ENCODE data around the gene POLR3K. TPM values are rescaled to one million over a fixed set of nuclear protein-coding genes. Genes with fewer than 3 reads are reported as not detected.

POLR3K gene
- total RNA-seq, 1 donor from 2014 or later: 12.2 TPM

GRCh38 chr16:63998-64913, 10.8 kb upstream of the POLR3K start:
- Histone ChIP-seq H3K27ac (ENCODE audit: low read depth, low read length) (no peak overlapping the region), H2AFZ (ENCODE audit: low read depth, low read length) (no peak overlapping the region), H3K79me2 (ENCODE audit: insufficient read depth, low read length) (peaks cover 35% of the 10 kb centered on the region), H3K9me3 (ENCODE audit: insufficient read depth, low read depth, low read length) (no peaks in the 10 kb centered on the region), H4K20me1 (ENCODE audit: insufficient read depth, low read length) (peaks cover 76% of the 10 kb centered on the region), H3K4me1 (ENCODE audit: insufficient read depth, low read length) (peaks cover 11% of the 10 kb centered on the region), H3K36me3 (ENCODE audit: insufficient read depth, low read length) (peaks cover 16% of the 10 kb centered on the region), H3K4me3 (ENCODE audit: insufficient read depth, low read depth, low read length) (no peak overlapping the region), H3K9ac (ENCODE audit: low read length) (no peak overlapping the region), H3K27me3 (ENCODE audit: insufficient read depth, low read length) (no peaks in the 10 kb centered on the region), H3K4me2 (ENCODE audit: low read length) (no peak overlapping the region)
- Mint-ChIP-seq H3K36me3 (ENCODE audit: low read depth, unreplicated experiment) (peaks cover 19% of the 10 kb centered on the region), H3K4me1 (ENCODE audit: low read depth, unreplicated experiment) (peaks cover 12% of the 10 kb centered on the region), H3K27me3 (ENCODE audit: low read depth, unreplicated experiment) (no peaks in the 10 kb centered on the region), H3K9me3 (ENCODE audit: unreplicated experiment) (no peaks in the 10 kb centered on the region), H3K4me3 (ENCODE audit: unreplicated experiment) (no peak overlapping the region), H3K27ac (ENCODE audit: unreplicated experiment) (no peak overlapping the region)
- DNase-seq (ENCODE audit: low read depth) (no peak), FAIRE-seq (no peak)
- TF ChIP-seq EZH2 (IDR thresholded peaks at IDR 0.05; ENCODE audit: insufficient read depth, low read length) (no peak), CTCF (IDR thresholded peaks at IDR 0.05; ENCODE audit: insufficient read depth, low read depth, low read length) (no peak)

GRCh38 chr16:63466-63865, 10.1 kb upstream of the POLR3K start:
- H3K27me3 ChIP-seq (ENCODE audit: insufficient read depth, low read length): no peaks in the 10 kb centered on the region
- TF ChIP-seq EZH2 (IDR thresholded peaks at IDR 0.05; ENCODE audit: insufficient read depth, low read length) (no peak), CTCF (IDR thresholded peaks at IDR 0.05; ENCODE audit: insufficient read depth, low read depth, low read length) (no peak)
- no peak for FAIRE-seq
- H3K79me2 ChIP-seq (ENCODE audit: insufficient read depth, low read length): peaks cover 27% of the 10 kb centered on the region
- H3K4me3 ChIP-seq (ENCODE audit: insufficient read depth, low read depth, low read length): no peak overlapping the region
- Mint-ChIP-seq H3K27me3 (ENCODE audit: low read depth, unreplicated experiment) (no peaks in the 10 kb centered on the region), H3K27ac (ENCODE audit: unreplicated experiment) (no peak overlapping the region), H3K4me1 (ENCODE audit: low read depth, unreplicated experiment) (peaks cover 8% of the 10 kb centered on the region), H3K36me3 (ENCODE audit: low read depth, unreplicated experiment) (peaks cover 19% of the 10 kb centered on the region), H3K9me3 (ENCODE audit: unreplicated experiment) (no peaks in the 10 kb centered on the region), H3K4me3 (ENCODE audit: unreplicated experiment) (no peak overlapping the region)
- H4K20me1 ChIP-seq (ENCODE audit: insufficient read depth, low read length): peaks cover 73% of the 10 kb centered on the region
- DNase-seq (ENCODE audit: low read depth): no peak
- H3K27ac ChIP-seq (ENCODE audit: low read depth, low read length): no peak overlapping the region
- H3K36me3 ChIP-seq (ENCODE audit: insufficient read depth, low read length): peaks cover 21% of the 10 kb centered on the region
- H3K9me3 ChIP-seq (ENCODE audit: insufficient read depth, low read depth, low read length): no peaks in the 10 kb centered on the region
- H2AFZ ChIP-seq (ENCODE audit: low read depth, low read length): no peak overlapping the region
- H3K4me1 ChIP-seq (ENCODE audit: insufficient read depth, low read length): peaks cover 5% of the 10 kb centered on the region
- H3K9ac ChIP-seq (ENCODE audit: low read length): no peak overlapping the region
- no peak overlapping the region for H3K4me2 ChIP-seq (ENCODE audit: low read length)

GRCh38 chr16:62968-63391, 9.6 kb upstream of the POLR3K start:
- no peak overlapping the region for H3K4me3 ChIP-seq (ENCODE audit: insufficient read depth, low read depth, low read length)
- no peak overlapping the region for H3K9ac ChIP-seq (ENCODE audit: low read length)
- H3K27me3 ChIP-seq (ENCODE audit: insufficient read depth, low read length): no peaks in the 10 kb centered on the region
- FAIRE-seq (no peak), DNase-seq (ENCODE audit: low read depth) (no peak)
- Mint-ChIP-seq H3K4me1 (ENCODE audit: low read depth, unreplicated experiment) (peaks cover 5% of the 10 kb centered on the region), H3K27me3 (ENCODE audit: low read depth, unreplicated experiment) (no peaks in the 10 kb centered on the region), H3K36me3 (ENCODE audit: low read depth, unreplicated experiment) (peaks cover 21% of the 10 kb centered on the region), H3K9me3 (ENCODE audit: unreplicated experiment) (no peaks in the 10 kb centered on the region), H3K27ac (ENCODE audit: unreplicated experiment) (no peak overlapping the region), H3K4me3 (ENCODE audit: unreplicated experiment) (no peak overlapping the region)
- H3K27ac ChIP-seq (ENCODE audit: low read depth, low read length): no peak overlapping the region
- H3K79me2 ChIP-seq (ENCODE audit: insufficient read depth, low read length): peaks cover 22% of the 10 kb centered on the region
- H3K9me3 ChIP-seq (ENCODE audit: insufficient read depth, low read depth, low read length): no peaks in the 10 kb centered on the region
- H3K36me3 ChIP-seq (ENCODE audit: insufficient read depth, low read length): peaks cover 25% of the 10 kb centered on the region
- no peak overlapping the region for H3K4me2 ChIP-seq (ENCODE audit: low read length)
- TF ChIP-seq EZH2 (IDR thresholded peaks at IDR 0.05; ENCODE audit: insufficient read depth, low read length) (no peak), CTCF (IDR thresholded peaks at IDR 0.05; ENCODE audit: insufficient read depth, low read depth, low read length) (no peak)
- no peak overlapping the region for H2AFZ ChIP-seq (ENCODE audit: low read depth, low read length)
- H3K4me1 ChIP-seq (ENCODE audit: insufficient read depth, low read length): no peaks in the 10 kb centered on the region
- H4K20me1 ChIP-seq (ENCODE audit: insufficient read depth, low read length): peaks cover 73% of the 10 kb centered on the region
